COLO668 (cell line): Measurements from ENCODE around the gene KLHL29.
A peak's percentile ranks its signal among the peaks of the same experiment; 100 is the strongest.

Source experiments
- DNase-seq: peaks from one replicate; lab custom pipeline; 2025; ENCODE audit not compliant: unreplicated experiment; lab: John Stamatoyannopoulos, UW

KLHL29 gene

GRCh38 chr2:23588508-23589201 is 203.7 kb downstream of the KLHL29 start:
- no peak for DNase-seq

DNA sequence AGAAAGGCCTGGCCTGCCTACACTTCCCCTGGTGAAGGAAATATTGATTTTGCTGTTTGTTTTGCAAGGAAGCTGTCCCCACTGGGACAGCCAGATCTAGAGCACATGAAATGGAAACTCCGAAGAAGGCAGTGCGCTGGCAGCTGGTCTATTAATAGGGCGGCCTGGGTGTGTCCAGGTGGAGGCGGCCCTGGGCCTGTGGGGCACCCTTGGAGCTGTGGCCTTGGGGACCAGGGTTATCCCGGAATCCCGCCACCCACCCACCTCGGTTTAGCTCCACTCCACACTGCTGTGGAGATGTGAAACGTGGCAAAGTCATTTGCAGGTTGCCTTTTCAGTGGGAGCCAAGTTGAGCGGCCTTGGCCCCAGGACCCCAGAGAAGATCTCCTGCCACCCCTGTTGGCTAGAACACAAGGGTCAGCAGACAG is 204.3 kb downstream of the KLHL29 start:
- peak; percentile 45 for DNase-seq

DNA sequence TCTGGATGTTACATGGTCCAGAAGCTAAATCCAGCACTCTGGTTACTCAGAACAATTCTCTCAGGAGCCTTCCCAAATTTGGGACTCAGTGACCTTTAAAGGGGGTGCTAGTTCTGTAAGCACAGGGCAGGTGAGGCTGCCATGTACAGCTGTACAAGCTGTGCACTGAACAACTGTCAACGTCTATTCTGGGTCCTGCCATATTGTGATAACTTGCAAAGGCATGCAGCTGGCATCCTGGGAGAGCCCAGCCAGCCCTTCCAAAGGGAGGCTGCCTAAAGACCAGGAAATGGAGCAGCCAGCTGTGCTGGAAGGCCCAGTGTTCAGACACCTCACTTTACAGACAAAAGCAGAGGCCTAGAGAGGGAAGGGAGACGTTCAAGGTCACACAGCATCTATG is 204.8 kb downstream of the KLHL29 start:
- peak; percentile 23 for DNase-seq

DNA sequence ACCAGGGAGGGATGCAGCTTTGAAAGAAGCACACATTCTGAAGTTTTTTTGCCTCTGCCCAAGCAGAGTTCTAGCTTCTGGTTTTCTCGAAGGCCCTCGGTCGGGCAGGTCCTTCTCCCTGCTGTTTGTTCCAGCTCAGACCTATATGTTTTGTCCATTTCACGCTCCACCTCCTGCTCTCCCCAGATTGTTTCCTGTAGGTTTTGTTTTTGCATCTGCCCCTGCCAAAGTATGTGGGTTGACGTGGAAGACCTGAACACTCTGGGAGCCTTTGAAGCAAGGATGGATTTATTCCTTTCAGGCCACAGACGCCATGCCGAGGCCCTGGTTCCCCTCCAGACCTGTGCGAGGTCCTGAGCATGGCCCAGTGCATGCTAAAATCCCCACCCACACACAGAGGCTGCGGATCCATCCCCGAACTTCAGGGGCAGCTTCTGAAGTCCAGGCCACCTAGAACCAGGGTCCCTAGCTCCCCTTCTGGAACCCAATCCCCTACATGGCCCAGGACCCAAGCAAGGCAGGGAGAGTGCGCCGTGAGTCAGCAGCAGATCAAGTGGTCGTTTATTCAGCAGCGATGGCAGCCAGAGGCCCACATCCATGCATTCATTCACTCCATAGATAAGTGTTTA is 205.4 kb downstream of the KLHL29 start:
- DNase-seq, result no peak

- no peak for DNase-seq
These were observed 206.1 kb downstream of the KLHL29 start for GRCh38 chr2:23591111-23591510.

GRCh38 chr2:23592061-23592685 is 207.2 kb downstream of the KLHL29 start:
- no peak for DNase-seq

- DNase-seq, result no peak
These were observed 208.1 kb downstream of the KLHL29 start for GRCh38 chr2:23592898-23593751.

GRCh38 chr2:23593752-23594459 is 208.9 kb downstream of the KLHL29 start:
- DNase-seq, result peak; percentile 22

- no peak for DNase-seq
These were observed 209.5 kb downstream of the KLHL29 start for GRCh38 chr2:23594460-23594825.

DNA sequence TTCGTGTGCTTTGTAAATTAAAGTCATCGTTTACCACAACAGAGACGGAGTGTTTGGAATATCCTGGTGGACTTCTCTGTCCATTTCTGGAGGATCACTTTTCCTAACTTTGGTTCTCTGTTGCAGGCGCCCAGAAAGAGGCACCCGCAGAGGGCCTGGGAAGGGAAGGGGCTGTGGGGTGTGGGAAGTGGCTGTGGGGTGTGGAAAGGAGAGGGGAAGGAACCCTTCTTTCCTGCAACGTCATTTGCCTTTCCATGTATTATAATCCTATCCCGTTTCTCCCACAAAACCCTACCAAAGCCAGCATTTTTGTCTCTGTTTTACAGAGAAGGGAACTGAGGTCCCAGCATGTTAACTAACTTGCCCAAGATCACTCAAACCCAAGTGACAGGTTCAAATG is 210.0 kb downstream of the KLHL29 start:
- DNase-seq, result no peak

DNA sequence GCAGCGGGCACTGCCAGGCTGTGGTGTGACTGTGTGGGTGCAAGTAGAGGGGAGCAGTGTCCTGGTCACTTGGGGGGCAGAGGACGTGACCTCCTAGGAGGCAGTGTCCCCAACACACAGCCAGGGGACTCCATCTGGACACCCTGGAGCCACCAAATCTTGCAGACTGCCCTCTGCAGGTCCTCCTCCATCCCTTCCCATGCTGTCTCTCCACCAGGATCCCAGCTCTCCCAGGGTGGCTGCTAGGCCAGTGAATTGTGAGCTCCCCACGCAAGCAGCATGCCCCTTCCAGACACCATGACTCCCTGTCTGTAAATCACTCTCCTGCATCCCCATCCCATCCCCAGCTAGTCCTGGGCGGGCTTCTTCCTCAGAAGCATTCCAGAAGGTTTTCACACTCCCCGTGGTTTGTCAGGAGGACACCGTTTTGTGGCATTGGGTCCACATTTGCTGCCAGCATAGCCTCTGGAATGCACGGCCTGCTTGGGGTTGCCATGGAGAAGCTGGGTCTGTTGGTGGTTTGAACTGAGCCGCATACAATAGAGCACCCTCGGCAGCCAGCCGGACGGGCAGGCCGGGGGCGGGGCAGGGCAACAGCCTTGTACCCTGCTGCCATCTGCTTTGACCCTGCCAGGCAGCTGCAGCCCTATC is 210.7 kb downstream of the KLHL29 start:
- DNase-seq, result peak; percentile 79

GRCh38 chr2:23596316-23596885 is 211.4 kb downstream of the KLHL29 start:
- DNase-seq, result no peak

GRCh38 chr2:23597687-23598086 is 212.7 kb downstream of the KLHL29 start:
- no peak for DNase-seq

GRCh38 chr2:23599006-23599405 is 214.0 kb downstream of the KLHL29 start:
- DNase-seq, result no peak

DNA sequence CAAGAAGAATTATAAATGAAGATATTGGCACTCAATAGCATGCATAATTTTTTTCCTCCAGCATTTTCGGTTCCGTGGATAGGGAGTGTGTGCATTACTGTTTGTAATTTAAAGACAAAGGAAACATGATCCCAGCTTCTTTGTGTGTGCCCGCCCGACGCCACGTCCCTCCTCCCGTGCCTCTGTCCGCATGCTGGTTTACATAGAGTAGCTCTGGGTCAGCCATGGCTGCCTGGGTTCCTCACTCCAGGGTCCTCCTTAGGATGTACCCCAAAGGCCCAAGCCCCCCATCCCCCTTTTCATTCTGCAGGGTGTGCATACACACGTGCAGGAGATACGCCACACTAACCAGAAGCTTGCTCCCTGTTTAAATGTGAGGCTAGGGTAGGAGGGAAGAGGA is 214.7 kb downstream of the KLHL29 start:
- DNase-seq, result peak; percentile 73

GRCh38 chr2:23600346-23600745 is 215.4 kb downstream of the KLHL29 start:
- no peak for DNase-seq

DNA sequence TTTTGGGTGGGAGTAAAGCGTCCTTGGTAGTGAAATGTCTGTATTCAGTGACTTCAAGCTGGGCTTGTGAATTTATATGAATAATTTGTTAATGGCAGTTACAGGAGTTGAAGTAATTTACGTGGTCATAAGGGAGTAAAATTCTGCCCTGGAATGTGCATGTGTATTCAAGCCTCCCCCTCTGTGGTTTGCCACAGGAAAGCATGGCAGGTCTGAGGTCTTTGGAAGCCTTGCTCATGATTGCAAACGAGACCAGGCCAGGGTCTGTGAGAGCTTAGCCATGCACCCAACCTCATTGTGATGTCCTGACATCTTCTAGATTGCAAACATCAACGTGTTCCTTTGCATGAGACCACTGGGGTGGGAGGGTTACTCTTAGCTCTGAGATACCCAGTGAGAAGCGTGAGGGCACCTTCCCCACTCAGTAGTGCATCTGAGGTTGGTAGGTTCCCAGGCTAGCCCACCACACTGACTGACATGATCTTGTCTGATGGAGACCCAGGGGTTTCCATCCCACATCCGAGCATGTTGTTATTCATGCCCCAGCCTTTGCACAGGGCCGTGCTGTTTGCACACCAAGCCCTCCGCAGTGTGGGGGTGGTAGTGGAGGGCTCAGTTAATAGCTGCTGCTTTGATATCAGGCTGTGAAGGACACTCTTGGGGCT is 216.5 kb downstream of the KLHL29 start:
- no peak for DNase-seq

- DNase-seq, result no peak
These were observed 217.1 kb downstream of the KLHL29 start for GRCh38 chr2:23602116-23602515.

GRCh38 chr2:23603156-23603555 is 218.2 kb downstream of the KLHL29 start:
- DNase-seq, result no peak
